HepG2 (cell line): ENCODE results near the gene LY6G5B. TPM values are rescaled to one million over a fixed set of nuclear protein-coding genes. Genes with fewer than 3 reads are reported as not detected.

ENCODE experiments used
- ADNP ChIP-seq: sonication (generic); formaldehyde crosslinking; IDR thresholded peaks from 2 replicates; pipeline ENCODE4 v1.4.0; 2020; ENCODE audit warnings: missing genetic modification reagents
- ATF7 ChIP-seq, 2 experiments: fragments of 450-650 bp in 1 of 2; sonication (generic) in 1 of 2; formaldehyde crosslinking in 1 of 2; IDR thresholded peaks; 2 replicates each; pipeline versions ENCODE4 v1.4.0 to v1.6.1; 2016 to 2020; ENCODE audit warnings: antibody characterized with exemption in 1 of 2, mild to moderate bottlenecking in 1 of 2, missing genetic modification reagents in 1 of 2
- BCL6 ChIP-seq: IDR thresholded peaks from 2 replicates; pipeline ENCODE4 v1.6.1; 2016; ENCODE audit warnings: missing genetic modification reagents, missing compliant biosample characterization
- CC2D1A ChIP-seq: sonication (generic); formaldehyde crosslinking; IDR thresholded peaks from 2 replicates; pipeline ENCODE4 v1.8.1; 2023; ENCODE audit warnings: mild to moderate bottlenecking, missing genetic modification reagents
- KAT8 ChIP-seq: IDR thresholded peaks from 2 replicates; pipeline ENCODE4 v1.6.1; 2016; ENCODE audit warnings: missing genetic modification reagents, missing compliant biosample characterization
- MIER2 ChIP-seq: IDR thresholded peaks from 2 replicates; pipeline ENCODE4 v1.6.1; 2016; ENCODE audit warnings: missing biosample characterization, missing genetic modification reagents
- NFE2L1 ChIP-seq: sonication (generic); formaldehyde crosslinking; IDR thresholded peaks from 2 replicates; pipeline ENCODE4 v1.4.0; 2020; ENCODE audit warnings: missing genetic modification reagents, mild to moderate bottlenecking, borderline replicate concordance
- PCBP1 ChIP-seq: fragments of 200-400 bp; formaldehyde crosslinking; IDR thresholded peaks from 2 replicates; pipeline ENCODE4 v1.6.1; 2017; ENCODE audit warnings: mild to moderate bottlenecking, low read depth, low read length, borderline replicate concordance
- PHF20 ChIP-seq: sonication (generic); formaldehyde crosslinking; IDR thresholded peaks from 2 replicates; pipeline ENCODE4 v1.5.0; 2020; ENCODE audit warnings: mild to moderate bottlenecking, missing genetic modification reagents
- ZFP36 ChIP-seq: fragments of 150-350 bp; IDR thresholded peaks from 2 replicates; pipeline ENCODE4 v1.6.1; 2018; ENCODE audit warnings: borderline replicate concordance, low read length, low read depth; ENCODE audit not compliant: partially characterized antibody
- ZFP62 ChIP-seq: sonication (generic); formaldehyde crosslinking; IDR thresholded peaks from 2 replicates; pipeline ENCODE4 v1.4.0; 2020; ENCODE audit warnings: missing genetic modification reagents
- ZSCAN12 ChIP-seq: sonication (generic); formaldehyde crosslinking; IDR thresholded peaks from 2 replicates; pipeline ENCODE4 v1.9.0; 2021; ENCODE audit warnings: mild to moderate bottlenecking, missing genetic modification reagents
- ZSCAN22 ChIP-seq: sonication (generic); formaldehyde crosslinking; IDR thresholded peaks from 2 replicates; pipeline ENCODE4 v1.4.0; 2020; ENCODE audit warnings: mild to moderate bottlenecking, missing genetic modification reagents
- ZSCAN29 ChIP-seq: sonication (generic); formaldehyde crosslinking; conservative IDR thresholded peaks from 2 replicates; pipeline ENCODE4 v1.4.0; 2020; ENCODE audit warnings: mild to moderate bottlenecking, missing genetic modification reagents
- polyA plus RNA-seq, 8 experiments: library from polyadenylated mRNA; depleted of rRNA in 3 of 8; stranded (reverse) in 7 of 8; unstranded in 1 of 8; fragments of >200 nt; fragmentation: Illumina TruSeq in 4 of 8; extraction: Trizol in 4 of 8; gene quantifications; 2 replicates each; pipeline versions ENCODE4 v1.2.1 to v1.2.3, GENCODE V29; 2011 to 2016; ENCODE audit warnings: low read depth in 4 of 8, missing spikeins in 1 of 8, mixed read lengths in 1 of 8; ENCODE audit not compliant: insufficient read depth in 1 of 8
- total RNA-seq, 5 experiments: library from RNA; depleted of rRNA; stranded (reverse); fragments of >200 nt; fragmentation: Illumina TruSeq; extraction: Trizol; gene quantifications; 2 replicates each; pipeline ENCODE4 v1.2.3, GENCODE V29; 2016; ENCODE audit warnings: low read depth in 1 of 5
- TF ChIP-seq, protein P1 (sequence below): sonication (generic); formaldehyde crosslinking; IDR thresholded peaks from 2 replicates; pipeline ENCODE4 v1.4.0; 2020; ENCODE audit warnings: mild to moderate bottlenecking, missing genetic modification reagents
- TF ChIP-seq, protein P2 (sequence below): sonication (generic); formaldehyde crosslinking; IDR thresholded peaks from 2 replicates; pipeline ENCODE4 v1.8.0; 2022; ENCODE audit warnings: low read depth, missing genetic modification reagents
- TF ChIP-seq, protein P3 (sequence below): sonication (generic); formaldehyde crosslinking; IDR thresholded peaks from 2 replicates; pipeline ENCODE4 v1.4.0; 2020; ENCODE audit warnings: missing genetic modification reagents, borderline replicate concordance
- TF ChIP-seq, protein P4 (sequence below): sonication (generic); formaldehyde crosslinking; IDR thresholded peaks from 2 replicates; pipeline ENCODE4 v1.8.1; 2023; ENCODE audit warnings: mild to moderate bottlenecking, inconsistent platforms, moderate library complexity, missing genetic modification reagents, borderline replicate concordance
- TF ChIP-seq, protein P5 (sequence below): IDR thresholded peaks from 2 replicates; pipeline ENCODE4 v1.6.1; 2016; ENCODE audit warnings: missing genetic modification reagents, missing compliant biosample characterization

LY6G5B gene
- total and polyA plus RNA-seq, 2 of the 13 experiments (the other 11 are each of a cell fraction or from before 2014, with no cell fraction given): 7.8 to 15.7 TPM

DNA sequence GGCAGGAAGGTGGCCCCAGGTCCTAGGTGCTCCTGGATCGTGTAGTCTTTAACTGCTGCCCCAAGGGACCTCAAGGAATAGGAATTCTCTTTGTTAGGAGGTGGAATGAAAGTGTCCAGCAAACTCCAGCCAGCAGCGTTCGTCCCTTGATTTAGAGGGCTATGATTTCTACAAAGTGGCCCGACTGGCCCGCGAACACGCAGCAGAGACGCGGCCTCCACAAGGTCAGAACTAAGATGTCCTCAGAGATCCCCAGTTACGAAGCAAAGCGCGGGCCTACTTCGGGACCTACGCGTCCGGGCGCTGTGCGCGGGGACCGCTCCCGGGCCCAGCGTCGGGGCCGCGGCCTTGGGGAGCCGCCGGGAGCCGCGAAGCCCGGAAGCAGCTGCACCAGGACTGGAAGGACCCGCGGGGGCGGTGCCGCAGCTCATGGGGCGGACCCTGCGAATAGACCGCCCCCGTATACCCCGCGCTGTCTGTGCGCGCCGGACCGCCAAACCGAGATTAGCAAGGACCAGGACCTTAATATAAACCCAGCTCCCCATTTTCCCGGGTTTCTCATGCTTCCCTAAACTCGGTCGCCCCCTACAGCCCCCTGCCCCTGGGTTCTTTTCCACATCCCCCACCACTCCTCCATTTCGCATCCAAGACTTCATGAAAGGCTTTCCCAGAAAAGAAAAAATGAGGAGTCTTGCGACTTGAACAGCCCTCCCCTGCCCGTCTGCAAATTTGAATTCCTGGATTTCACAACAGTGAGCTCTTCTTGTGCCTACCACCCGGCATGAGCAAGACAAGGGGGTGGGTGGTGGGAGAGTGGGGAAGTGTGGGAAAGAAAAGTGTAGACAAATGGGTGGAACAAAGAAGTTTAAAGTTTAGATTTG, 9.2 kb upstream of the LY6G5B start, which contains the start of gene C6orf47 (continued):
- TF ChIP-seq ZSCAN29 (CRISPR knock-in tag) (0 out of 2 replicates have a peak, but pooled peaks have one; percentile 5), ZSCAN22 (CRISPR knock-in tag) (no peak), KAT8 (CRISPR knock-in tag) (peak; percentile 87), NFE2L1 (CRISPR knock-in tag) (peak; percentile 74; the same call in 1 of the 2 replicates), ZFP36 (no peak), CC2D1A (CRISPR knock-in tag) (no peak), ATF7 (IDR thresholded peaks at IDR 0.05) (no peak), ATF7 (CRISPR knock-in tag; IDR thresholded peaks at IDR 0.05) (no peak), MIER2 (CRISPR knock-in tag) (peak; percentile 36), ADNP (CRISPR knock-in tag) (no peak; the same call in 1 of the 2 replicates), PCBP1 (no peak), BCL6 (CRISPR knock-in tag) (no peak; the same call in 1 of the 2 replicates), PHF20 (CRISPR knock-in tag) (peak; percentile 65), ZFP62 (CRISPR knock-in tag) (peak; percentile 91; the same call in 1 of the 2 replicates), ZSCAN12 (CRISPR knock-in tag) (peak; percentile 94)
- TF ChIP-seq, protein P1, sequence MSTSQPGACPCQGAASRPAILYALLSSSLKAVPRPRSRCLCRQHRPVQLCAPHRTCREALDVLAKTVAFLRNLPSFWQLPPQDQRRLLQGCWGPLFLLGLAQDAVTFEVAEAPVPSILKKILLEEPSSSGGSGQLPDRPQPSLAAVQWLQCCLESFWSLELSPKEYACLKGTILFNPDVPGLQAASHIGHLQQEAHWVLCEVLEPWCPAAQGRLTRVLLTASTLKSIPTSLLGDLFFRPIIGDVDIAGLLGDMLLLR: peak; percentile 48; the same call in 1 of the 2 replicates
- TF ChIP-seq, protein P2, sequence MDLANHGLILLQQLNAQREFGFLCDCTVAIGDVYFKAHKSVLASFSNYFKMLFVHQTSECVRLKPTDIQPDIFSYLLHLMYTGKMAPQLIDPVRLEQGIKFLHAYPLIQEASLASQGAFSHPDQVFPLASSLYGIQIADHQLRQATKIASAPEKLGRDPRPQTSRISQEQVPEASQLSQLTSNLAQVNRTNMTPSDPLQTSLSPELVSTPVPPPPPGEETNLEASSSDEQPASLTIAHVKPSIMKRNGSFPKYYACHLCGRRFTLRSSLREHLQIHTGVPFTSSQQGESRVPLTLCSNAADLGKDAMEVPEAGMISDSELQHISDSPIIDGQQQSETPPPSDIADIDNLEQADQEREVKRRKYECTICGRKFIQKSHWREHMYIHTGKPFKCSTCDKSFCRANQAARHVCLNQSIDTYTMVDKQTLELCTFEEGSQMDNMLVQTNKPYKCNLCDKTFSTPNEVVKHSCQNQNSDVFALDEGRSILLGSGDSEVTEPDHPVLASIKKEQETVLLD (CRISPR knock-in tag): peak; percentile 46; the same call in 1 of the 2 replicates
- TF ChIP-seq, protein P3, sequence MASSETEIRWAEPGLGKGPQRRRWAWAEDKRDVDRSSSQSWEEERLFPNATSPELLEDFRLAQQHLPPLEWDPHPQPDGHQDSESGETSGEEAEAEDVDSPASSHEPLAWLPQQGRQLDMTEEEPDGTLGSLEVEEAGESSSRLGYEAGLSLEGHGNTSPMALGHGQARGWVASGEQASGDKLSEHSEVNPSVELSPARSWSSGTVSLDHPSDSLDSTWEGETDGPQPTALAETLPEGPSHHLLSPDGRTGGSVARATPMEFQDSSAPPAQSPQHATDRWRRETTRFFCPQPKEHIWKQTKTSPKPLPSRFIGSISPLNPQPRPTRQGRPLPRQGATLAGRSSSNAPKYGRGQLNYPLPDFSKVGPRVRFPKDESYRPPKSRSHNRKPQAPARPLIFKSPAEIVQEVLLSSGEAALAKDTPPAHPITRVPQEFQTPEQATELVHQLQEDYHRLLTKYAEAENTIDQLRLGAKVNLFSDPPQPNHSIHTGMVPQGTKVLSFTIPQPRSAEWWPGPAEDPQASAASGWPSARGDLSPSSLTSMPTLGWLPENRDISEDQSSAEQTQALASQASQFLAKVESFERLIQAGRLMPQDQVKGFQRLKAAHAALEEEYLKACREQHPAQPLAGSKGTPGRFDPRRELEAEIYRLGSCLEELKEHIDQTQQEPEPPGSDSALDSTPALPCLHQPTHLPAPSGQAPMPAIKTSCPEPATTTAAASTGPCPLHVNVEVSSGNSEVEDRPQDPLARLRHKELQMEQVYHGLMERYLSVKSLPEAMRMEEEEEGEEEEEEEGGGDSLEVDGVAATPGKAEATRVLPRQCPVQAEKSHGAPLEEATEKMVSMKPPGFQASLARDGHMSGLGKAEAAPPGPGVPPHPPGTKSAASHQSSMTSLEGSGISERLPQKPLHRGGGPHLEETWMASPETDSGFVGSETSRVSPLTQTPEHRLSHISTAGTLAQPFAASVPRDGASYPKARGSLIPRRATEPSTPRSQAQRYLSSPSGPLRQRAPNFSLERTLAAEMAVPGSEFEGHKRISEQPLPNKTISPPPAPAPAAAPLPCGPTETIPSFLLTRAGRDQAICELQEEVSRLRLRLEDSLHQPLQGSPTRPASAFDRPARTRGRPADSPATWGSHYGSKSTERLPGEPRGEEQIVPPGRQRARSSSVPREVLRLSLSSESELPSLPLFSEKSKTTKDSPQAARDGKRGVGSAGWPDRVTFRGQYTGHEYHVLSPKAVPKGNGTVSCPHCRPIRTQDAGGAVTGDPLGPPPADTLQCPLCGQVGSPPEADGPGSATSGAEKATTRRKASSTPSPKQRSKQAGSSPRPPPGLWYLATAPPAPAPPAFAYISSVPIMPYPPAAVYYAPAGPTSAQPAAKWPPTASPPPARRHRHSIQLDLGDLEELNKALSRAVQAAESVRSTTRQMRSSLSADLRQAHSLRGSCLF (CRISPR knock-in tag): peak; percentile 86; the same call in 1 of the 2 replicates
- TF ChIP-seq, protein P4, sequence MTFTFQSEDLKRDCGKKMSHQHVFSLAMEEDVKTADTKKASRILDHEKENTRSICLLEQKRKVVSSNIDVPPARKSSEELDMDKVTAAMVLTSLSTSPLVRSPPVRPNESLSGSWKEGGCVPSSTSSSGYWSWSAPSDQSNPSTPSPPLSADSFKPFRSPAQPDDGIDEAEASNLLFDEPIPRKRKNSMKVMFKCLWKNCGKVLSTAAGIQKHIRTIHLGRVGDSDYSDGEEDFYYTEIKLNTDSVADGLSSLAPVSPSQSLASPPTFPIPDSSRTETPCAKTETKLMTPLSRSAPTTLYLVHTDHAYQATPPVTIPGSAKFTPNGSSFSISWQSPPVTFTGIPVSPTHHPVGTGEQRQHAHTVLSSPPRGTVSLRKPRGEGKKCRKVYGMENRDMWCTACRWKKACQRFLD (CRISPR knock-in tag): no peak
- TF ChIP-seq, protein P5, sequence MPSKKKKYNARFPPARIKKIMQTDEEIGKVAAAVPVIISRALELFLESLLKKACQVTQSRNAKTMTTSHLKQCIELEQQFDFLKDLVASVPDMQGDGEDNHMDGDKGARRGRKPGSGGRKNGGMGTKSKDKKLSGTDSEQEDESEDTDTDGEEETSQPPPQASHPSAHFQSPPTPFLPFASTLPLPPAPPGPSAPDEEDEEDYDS (CRISPR knock-in tag): peak; percentile 71
